Ishikawa (cell line): ENCODE results near the gene NT5C3A.

Experiments used
- CREB1 ChIP-seq: IDR thresholded peaks from 2 replicates; pipeline ENCODE4 v1.6.1; 2012; ENCODE audit warnings: low read depth
- EGR1 ChIP-seq: IDR thresholded peaks from 2 replicates; pipeline ENCODE4 v1.6.1; 2012
- EP300 ChIP-seq: IDR thresholded peaks from 2 replicates; pipeline ENCODE4 v1.6.1; 2012; ENCODE audit warnings: borderline replicate concordance
- FOXM1 ChIP-seq: IDR thresholded peaks from 2 replicates; pipeline ENCODE4 v1.6.1; 2012; ENCODE audit warnings: low read depth, borderline replicate concordance
- NFIC ChIP-seq: IDR thresholded peaks from 2 replicates; pipeline ENCODE4 v1.6.1; 2012
- RAD21 ChIP-seq: IDR thresholded peaks from 2 replicates; pipeline ENCODE4 v1.6.1; 2012; ENCODE audit warnings: low read depth
- TAF1 ChIP-seq: IDR thresholded peaks from 2 replicates; pipeline ENCODE4 v1.6.1; 2012; ENCODE audit warnings: low read depth, mild to moderate bottlenecking
- YY1 ChIP-seq: IDR thresholded peaks from 2 replicates; pipeline ENCODE4 v1.6.1; 2012; ENCODE audit warnings: low read depth
- TF ChIP-seq, protein P1 (sequence below): IDR thresholded peaks from 2 replicates; pipeline ENCODE4 v1.6.1; 2012
- TF ChIP-seq, protein P2 (sequence below): IDR thresholded peaks from 2 replicates; pipeline ENCODE4 v1.6.1; 2012; ENCODE audit warnings: low read depth, mild to moderate bottlenecking
- TF ChIP-seq, protein P3 (sequence below): IDR thresholded peaks from 2 replicates; pipeline ENCODE4 v1.6.1; 2012

DNA sequence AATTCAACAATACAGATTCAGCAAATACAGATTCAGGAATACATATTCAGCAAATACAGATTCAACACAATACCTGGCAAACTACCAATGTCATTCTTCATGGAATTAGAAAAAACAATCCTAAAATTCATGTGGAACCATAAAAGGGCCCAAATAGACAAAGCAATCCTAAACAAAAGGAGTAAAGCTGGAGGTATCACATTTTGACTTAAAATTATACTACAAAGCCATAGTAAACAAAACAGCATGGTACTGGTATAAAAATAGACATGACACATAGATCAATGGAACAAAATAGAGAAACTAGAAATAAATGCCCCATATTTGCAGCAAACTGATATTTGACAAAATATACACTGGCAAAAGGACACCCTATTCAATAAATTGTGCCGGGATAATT lies 3.4 kb upstream of the NT5C3A start:
- TF ChIP-seq YY1 (no peak), RAD21 (no peak), EP300 (no peak), FOXM1 (no peak), TAF1 (no peak), NFIC (no peak), EGR1 (no peak), CREB1 (no peak)
- TF ChIP-seq, protein P1, sequence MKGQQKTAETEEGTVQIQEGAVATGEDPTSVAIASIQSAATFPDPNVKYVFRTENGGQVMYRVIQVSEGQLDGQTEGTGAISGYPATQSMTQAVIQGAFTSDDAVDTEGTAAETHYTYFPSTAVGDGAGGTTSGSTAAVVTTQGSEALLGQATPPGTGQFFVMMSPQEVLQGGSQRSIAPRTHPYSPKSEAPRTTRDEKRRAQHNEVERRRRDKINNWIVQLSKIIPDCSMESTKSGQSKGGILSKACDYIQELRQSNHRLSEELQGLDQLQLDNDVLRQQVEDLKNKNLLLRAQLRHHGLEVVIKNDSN, result no peak
- TF ChIP-seq, protein P2, sequence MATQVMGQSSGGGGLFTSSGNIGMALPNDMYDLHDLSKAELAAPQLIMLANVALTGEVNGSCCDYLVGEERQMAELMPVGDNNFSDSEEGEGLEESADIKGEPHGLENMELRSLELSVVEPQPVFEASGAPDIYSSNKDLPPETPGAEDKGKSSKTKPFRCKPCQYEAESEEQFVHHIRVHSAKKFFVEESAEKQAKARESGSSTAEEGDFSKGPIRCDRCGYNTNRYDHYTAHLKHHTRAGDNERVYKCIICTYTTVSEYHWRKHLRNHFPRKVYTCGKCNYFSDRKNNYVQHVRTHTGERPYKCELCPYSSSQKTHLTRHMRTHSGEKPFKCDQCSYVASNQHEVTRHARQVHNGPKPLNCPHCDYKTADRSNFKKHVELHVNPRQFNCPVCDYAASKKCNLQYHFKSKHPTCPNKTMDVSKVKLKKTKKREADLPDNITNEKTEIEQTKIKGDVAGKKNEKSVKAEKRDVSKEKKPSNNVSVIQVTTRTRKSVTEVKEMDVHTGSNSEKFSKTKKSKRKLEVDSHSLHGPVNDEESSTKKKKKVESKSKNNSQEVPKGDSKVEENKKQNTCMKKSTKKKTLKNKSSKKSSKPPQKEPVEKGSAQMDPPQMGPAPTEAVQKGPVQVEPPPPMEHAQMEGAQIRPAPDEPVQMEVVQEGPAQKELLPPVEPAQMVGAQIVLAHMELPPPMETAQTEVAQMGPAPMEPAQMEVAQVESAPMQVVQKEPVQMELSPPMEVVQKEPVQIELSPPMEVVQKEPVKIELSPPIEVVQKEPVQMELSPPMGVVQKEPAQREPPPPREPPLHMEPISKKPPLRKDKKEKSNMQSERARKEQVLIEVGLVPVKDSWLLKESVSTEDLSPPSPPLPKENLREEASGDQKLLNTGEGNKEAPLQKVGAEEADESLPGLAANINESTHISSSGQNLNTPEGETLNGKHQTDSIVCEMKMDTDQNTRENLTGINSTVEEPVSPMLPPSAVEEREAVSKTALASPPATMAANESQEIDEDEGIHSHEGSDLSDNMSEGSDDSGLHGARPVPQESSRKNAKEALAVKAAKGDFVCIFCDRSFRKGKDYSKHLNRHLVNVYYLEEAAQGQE, result no peak
- TF ChIP-seq, protein P3, sequence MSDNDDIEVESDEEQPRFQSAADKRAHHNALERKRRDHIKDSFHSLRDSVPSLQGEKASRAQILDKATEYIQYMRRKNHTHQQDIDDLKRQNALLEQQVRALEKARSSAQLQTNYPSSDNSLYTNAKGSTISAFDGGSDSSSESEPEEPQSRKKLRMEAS, result no peak
